Urothelium cell line (cell line): ENCODE data around the gene TIPIN.
A peak's percentile ranks its signal among the peaks of the same experiment; 100 is the strongest.
"Not testable (repeated sequence)": the region's sequence is repeated elsewhere in the genome, so short reads cannot be mapped to it uniquely, and the experiment has no call there.

Experiments
- DNase-seq: peaks from one replicate; pipeline ENCODE4 v3.0.0; 2011; ENCODE audit warnings: low spot score, mixed read lengths
- FAIRE-seq: peaks from 2 replicates; lab custom pipeline; 2011; peaks lifted over from hg19 to GRCh38; lab: Jason Lieb, UNC

Gene TIPIN

DNA sequence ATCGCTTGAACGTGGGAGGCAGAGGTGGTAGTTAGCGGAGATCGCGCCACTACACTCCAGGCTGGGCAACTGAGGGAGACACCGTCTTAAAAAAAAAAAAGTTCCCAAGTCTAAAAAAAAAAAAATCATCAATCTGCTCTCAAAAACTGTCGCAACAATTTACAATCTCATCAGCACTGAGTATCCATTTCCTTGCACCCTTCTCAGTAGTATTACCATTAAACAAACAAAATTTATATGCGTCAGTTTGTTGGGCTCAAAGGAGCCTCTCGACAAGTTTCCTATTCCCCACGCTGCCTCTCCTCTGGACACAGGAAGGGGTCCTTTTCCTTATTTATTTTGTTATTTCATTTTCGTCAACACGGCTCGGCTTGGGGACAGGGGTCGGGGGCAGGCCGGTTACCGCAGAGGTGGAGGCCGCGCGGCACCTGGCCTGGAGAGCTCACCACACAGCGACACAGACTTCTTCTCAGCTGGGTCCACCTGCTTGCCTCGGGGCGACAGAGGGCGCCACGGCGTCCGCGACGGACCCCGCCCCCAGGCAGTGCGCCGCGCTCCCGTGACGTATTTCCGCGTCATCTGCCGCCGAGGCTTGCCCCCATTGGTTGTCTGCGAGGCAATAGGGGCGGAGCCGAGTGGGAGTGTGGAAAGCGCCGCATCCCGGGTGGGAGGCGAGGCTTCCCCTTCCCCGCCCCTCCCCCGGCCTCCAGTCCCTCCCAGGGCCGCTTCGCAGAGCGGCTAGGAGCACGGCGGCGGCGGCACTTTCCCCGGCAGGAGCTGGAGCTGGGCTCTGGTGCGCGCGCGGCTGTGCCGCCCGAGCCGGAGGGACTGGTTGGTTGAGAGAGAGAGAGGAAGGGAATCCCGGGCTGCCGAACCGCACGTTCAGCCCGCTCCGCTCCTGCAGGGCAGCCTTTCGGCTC lies 30.0 kb upstream of the TIPIN start, which contains the start of gene MAP2K1:
TSS of gene MAP2K1 (plus strand) at position 709 of the 920 bp plus-strand sequence. CDS start 436 bp downstream, outside the sequence.
- DNase-seq: peak; percentile 100
- peak; percentile 98 for FAIRE-seq

DNA sequence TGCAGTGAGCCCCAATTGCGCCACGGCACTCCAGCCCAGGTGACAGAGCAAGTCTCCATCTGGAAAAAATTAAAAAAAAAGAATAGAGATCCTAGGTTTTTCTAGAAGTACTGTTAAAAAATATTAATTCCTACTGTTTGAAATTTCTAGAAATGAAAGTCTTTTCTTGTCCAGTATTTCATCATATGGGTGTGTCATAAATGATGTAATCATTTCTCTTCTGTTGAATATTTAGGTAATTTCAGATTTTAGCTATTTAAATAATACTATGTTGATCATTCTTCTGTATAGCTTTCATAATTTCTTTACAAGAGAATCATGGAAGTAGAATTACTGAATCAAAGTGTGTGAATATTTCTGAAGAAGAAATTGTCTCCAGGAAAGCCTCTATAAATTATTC lies 24.9 kb upstream of the TIPIN start:
- not testable (repeated sequence) for DNase-seq, FAIRE-seq

DNA sequence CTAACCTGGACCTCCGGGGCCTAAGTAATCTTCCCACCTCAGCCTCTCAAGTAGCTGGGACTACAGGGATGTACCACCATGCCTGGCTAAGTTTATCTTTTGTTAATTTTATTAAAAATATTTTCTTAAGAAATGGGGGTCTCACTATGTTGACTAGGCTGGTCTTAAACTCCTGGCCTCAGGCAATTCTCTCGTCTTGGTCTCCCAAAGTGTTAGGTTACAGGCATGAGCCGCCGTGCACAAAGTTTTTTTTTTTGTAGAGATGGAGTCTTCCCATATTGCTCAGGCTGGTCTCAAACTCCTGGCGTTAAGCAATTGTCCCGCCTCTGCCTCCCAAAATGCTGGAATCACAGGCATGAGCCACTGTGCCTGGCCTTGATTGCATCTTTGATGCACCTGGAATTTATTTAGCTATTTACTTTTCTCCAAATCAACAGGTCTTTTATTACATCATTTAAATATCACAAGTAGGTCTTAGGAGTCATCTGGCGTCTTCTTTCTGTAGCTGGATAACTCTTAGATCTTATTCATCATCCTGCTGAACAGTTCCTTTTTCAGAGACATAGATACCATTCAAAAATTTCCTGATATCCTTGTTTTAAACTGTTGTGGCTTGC lies 22.4 kb upstream of the TIPIN start:
- no peak for FAIRE-seq

DNA sequence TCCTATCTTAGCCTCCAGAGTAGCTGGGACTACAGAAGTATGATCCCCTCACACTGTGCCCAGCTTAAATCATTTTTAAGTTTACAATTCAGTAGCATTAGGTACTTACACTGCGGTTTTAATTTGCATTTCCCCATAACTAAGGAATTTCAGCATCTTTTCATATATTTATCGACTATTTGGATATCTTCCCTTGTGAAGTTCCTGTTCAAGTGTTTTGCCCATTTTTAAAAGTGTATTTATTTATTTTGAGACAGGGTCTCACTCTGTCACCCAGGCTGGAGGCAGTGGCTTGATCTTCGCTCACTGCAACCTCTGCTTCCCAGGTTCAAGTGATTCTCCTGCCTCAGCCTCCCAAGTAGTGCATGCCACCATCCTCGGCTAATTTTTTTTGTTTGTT lies 17.7 kb upstream of the TIPIN start:
- no peak for FAIRE-seq
- no peak for DNase-seq

More for the DNA sequence above, 22.4 kb upstream of the TIPIN start:
- DNase-seq: no peak

DNA sequence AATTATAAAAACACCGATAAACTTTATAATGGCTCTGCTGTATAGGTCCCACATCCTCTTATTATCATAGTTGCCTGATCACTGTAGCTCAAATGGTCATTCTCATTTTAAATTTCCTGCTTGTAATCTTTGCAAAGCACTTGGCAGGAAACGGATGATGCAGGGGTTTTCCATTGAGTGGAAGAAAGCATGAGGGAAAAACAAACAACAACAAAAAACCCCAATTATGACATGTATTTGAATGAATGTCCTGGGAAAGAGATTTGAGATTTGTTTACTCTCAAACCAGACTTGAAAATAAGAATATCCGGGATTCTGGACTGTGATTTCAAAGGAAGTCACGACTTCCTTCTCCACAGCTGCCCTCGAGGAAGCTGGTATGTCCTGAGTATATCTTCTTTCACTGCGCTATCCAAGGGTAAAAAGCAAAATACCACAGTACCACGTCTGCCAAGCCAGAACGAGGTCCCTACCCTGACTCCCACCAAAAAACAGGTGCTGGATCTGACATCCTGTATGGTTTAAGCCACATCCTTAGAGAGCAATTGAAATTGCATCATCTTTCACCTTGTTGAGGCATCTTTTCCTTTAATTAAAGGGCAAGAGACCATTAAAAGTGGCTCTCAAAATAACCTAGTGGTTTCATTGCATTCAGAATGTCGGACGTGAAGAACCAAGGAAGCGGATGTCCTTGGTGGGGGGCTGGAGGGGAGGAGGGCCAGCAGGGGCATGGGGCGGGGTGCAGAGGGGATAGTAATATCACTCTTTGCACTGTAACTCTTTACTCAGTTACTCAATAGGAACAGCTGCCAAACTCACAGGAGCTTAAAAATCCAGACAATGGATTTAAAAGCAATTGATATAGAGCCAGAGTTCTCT lies 13.5 kb upstream of the TIPIN start:
- peak; percentile 49 for DNase-seq
- no peak for FAIRE-seq

DNA sequence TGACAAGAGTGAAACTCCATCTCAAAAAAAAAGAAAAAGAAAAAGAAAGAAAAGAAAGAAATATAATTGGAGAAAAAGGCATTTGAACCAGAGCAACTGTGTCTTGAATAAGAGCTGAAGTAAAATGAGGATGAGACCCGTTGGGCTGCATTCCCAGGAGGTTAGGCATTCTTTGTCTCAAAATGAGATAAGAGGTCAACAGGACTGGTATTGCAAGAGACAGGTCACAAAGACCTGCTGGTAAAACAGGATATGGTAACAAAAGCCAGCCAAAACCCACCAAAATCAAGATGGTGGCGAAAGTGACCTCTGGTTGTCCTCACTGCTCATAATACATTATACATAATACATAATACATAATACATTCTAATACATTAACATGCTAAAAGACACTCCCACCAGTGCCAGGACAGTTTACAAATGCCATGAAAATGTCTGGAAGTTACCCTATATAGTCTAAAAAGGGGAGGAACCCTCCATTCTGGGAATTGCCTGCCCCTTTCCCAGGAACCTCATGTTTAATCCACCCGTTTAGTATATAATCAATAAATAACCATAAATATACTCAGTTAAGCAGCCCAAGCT lies 8.6 kb upstream of the TIPIN start:
- FAIRE-seq (no peak), DNase-seq (no peak)

DNA sequence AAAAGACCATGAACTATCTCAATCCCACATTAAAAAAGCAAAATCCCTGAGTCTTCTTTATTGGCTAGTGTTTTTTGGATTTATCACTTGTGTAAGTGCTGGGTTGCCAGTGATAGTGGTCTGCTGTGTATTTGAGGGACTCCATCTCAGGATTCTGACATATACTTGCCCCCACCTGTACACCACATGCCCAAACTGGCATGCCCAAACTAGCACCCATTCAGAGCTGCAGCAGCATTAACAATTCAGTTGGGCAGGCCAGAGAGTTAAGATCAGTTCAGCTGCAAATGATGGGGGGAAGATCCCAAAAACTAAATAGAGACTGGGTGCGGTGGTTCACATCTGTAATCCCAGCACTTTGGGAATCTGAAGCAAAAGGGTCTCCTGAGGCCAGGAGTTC lies 6.3 kb upstream of the TIPIN start:
- no peak for DNase-seq
- no peak for FAIRE-seq

DNA sequence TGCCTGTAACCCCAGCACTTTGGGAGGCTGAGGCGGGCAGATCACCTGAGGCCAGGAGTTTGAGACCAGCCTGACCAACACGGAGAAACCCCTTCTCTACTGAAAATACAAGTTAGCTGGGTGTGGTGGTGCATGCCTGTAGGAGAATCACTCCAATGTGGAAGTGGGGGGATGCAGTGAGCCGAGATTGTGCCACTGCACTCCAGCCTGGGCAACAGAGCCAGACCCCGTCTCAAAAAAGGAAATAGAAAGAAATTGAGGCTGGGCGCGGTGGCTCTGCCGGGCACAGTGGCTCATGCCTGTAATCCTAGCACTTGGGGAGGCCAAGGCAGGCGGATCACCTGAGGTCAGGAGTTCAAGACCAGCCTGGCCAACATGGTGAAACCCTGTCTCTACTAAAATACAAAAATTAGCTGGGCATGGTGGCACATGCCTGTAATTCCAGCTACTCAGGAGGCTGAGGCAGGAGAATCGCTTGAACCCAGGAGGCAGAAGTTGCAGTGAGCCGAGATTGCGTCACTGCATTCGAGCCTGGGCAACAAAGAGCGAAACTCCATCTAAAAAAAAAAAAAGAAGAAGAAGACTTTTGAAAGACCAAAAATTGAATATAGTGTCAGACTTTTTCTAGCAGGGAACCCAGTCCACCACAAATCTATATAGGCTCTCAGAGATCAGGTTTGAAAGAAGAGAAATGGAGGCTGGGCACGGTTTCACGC lies 5.4 kb upstream of the TIPIN start:
- not testable (repeated sequence) for FAIRE-seq, DNase-seq

DNA sequence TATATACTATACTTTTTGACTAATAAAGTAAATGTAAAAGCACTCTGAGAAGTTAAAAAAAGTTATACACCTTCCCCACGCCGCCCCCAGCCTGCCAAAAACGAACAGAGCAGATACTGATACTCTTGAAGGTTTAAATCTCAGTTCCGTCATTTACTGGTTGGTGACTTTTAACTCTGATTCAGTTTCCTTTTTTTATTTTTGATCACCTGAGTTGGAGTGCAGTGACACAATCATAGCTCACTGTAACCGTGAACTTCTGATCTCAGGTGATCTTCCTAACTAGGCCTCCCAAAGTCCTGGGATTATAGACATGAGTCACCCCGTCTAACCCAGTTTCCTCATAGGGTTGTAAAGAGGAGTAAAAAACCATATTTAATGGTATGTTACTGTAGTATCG lies 3.3 kb upstream of the TIPIN start:
- DNase-seq: no peak
- FAIRE-seq: no peak

DNA sequence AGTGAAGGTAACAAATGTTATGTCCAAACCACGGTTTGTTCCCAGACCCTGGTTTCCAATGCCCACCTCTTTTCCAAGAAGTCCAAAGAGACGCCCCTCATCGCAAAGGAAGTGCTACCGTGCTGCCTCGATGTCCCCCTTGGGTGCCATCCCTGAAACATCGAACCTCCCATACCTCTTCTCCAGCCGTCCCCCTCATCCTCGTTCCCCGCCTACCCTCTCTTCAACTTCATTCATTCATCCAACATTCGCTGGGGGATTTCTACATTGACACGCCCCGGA lies 467 bp downstream of the TIPIN start:
- FAIRE-seq: no peak
- DNase-seq: no peak

DNA sequence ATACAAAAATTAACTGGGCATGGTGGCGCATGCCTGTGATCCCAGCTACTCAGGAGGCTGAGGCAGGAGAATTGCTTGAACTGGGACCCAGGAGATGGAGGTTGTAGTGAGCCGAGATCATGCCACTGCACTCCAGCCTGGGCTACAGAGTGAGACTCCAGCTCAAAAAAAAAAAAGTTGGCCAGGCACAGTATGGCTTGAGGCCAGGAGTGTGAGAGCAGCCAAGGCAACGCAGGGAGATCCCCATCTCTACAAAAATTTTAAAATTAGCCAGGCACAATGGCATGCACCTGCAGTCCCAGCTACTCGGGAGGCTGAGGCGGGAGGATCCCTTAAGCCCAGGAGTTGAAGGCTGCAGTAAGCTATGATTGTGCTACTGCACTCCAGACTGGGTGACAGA lies 8.0 kb downstream of the TIPIN start:
- DNase-seq: not testable (repeated sequence)

DNA sequence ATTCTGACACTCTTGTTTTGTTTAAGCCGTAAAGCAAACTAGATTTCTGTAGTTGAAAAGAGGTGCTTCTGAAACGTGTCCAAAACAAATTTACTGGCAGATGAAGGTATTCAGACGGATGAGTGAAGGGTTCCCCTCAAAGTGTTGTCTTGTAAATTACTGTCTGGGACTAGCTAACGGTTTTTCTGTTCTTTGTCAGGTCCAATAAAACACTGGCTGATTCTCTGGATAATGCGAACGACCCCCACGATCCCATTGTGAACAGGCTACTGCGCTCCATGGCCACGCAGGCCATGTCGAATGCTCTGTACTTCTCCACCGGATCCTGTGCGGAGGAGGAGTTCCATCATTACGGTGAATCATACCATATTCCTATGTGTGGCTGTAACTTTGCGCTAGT lies 27.7 kb downstream of the TIPIN start:
- DNase-seq (no peak), FAIRE-seq (no peak)

More for the DNA sequence above, 8.0 kb downstream of the TIPIN start:
- FAIRE-seq: not testable (repeated sequence)

DNA sequence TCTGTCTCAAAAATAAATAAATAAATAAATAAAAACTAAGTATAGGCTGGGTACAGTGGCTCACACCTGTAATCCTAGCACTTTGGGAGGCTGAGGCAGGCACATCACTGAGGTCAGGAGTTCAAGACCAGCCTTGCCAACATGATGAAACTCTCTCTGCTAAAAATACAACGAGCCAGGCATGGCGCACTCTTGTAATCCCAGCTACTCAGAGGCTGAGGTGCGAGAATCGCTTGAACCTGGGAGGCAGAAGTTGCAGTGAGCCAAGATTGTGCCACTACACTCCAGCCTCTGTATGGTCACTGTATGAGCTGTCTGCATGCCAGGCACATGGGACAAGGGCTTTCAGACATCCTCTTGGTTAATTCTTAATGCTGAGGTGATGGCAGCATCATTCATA lies 28.7 kb downstream of the TIPIN start:
- DNase-seq (no peak), FAIRE-seq (no peak)

DNA sequence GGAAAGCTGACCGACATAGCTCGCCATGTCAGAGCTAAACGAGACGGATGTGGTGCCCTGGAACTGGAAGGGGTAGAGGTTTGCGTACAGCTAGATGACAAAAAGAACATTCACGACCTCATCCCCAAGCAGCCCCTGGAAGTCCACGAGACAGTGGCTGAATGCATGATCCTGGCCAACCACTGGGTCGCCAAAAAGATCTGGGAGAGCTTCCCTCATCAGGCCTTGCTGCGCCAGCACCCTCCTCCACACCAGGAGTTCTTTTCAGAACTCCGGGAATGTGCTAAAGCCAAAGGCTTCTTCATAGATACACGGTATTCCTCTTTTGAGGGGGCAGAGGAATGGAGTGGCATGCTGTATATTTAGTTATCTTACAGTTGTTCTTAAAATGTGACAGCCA lies 30.4 kb downstream of the TIPIN start:
- FAIRE-seq (no peak), DNase-seq (no peak)

DNA sequence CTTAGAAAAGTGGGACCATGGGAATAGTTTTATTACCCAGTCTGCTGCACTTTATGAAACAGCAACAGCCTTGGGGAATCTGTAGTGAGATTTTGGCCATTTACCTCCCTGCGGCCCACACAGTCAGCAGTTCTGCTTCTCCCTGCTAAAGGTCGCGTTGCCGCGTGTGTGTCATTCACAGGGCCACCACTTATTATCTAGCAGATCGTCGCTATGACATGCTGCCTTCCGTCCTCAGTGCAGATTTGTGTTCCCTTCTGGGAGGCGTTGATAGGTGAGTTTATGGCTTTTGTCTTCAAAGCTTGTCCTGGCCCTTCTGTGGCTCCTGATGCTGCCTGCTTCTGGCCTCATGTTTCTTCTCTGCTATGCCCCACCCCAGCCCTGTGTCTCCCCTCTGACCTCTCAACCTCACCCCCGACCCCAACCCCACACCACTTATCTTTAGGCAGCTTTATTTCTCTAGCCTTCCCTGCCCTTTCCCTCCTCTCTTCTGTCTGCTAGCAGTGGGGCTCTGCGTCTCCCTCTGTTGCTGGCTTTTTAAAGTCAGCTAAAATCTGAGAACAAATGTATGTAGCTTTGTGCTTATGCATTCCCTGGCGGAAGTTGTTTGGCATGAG lies 33.1 kb downstream of the TIPIN start:
- DNase-seq (no peak), FAIRE-seq (peak; percentile 72)

DNA sequence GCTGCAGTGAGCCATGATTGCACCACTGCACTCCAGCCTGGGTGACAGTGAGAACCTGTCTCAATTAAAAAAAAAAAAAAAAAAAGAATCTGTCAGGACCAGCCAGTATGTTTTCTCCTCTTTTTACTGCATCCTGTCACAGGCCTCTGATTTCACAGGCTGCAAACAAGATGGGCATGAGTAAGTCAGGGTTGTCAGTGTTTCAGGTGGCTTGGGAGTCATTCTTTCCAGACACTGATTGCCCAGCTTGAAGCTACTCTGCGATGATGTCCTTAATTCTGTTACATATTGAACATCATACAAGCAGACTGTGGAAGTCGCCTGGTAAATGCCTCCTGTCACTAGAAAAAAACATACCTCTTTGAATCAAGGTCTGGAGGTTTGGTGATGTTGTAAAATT lies 44.3 kb downstream of the TIPIN start:
- no peak for DNase-seq
- no peak for FAIRE-seq

DNA sequence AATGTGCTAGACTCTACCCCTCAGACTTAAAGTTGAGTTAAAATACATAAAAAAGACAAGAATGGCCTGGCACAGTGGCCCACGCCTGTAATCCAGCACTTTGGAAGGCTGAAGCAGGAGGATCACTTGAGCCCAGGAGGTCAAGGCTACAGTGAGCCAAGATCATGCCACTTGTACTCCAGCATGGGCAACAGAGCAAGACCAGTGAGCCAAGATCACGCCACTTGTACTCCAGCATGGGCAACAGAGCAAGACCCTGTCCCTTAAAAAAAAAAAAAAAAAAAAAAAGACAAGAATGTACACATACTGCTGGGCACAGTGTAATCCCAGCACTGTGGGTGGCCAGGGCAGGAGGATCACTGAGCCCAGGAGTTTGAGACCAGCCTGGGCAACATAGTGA lies 45.7 kb downstream of the TIPIN start:
- FAIRE-seq: no peak
- no peak for DNase-seq

DNA sequence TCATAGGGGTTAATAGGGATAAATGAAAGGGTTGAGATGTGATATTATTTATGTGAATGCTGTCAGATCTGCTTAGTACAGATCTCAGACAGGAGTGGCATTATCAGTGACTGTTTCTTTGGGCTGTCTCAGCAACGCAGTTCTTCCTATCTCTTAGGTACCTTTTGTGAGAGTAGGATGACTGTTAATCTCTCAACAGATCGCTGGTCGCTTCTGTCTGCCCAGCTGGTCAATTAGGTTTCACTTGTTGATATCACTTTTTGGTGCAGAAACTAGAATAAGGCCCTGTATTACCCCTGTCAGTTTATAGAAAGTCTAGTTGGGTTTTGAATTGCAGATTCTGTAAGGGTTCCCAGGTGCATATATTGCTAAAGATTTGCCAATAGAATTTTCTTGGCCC lies 46.7 kb downstream of the TIPIN start:
- FAIRE-seq: no peak
- no peak for DNase-seq

DNA sequence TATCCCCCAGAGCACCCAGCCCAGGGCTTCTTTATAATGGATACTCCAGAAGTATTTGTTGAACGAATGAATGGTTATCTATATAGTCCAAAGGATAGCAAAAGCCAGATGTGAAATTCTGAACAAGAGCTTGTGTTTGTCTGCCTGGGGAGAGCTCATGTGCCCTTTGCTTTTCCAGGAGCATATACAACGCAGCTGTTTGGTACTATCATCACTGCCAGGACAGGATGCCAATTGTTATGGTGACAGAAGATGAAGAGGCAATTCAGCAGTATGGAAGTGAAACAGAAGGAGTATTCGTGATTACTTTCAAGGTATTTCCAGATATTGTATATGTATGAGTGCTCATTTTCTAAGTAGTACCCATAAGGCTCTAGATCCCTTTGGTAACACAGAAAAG lies 48.0 kb downstream of the TIPIN start:
- DNase-seq: no peak
- FAIRE-seq: no peak

DNA sequence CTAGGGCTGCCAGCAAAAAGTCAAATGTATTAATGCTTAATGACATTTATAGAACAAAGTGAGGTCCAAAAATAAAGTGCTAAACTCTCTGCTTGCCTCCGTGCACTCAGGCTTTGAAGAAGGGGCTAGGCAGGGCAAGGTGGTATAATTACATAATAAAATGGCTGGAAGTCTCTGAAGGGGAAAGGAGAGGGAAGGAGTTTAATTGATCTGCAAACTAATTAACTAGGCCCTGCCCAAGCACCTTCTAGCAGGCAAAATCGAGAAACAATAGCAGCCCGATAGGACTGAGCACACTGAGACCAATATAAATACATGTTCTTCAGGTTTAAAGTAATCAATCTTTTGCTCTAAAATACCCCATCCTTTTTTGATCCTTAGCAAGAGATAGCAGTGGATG lies 50.1 kb downstream of the TIPIN start:
- no peak for DNase-seq
- FAIRE-seq: no peak
